ENCODE measurements around the gene GOLGA6L7. TPM values are rescaled to one million over a fixed set of nuclear protein-coding genes. Genes with fewer than 3 reads are reported as not detected.
"Not testable (repeated sequence)": the region's sequence is repeated elsewhere in the genome, so short reads cannot be mapped to it uniquely, and the experiment has no call there.

Gene GOLGA6L7
- total and polyA plus RNA-seq, 2 donors (not counting 3 experiments of a cell fraction or from before 2014, with no cell fraction given): not detected

DNA sequence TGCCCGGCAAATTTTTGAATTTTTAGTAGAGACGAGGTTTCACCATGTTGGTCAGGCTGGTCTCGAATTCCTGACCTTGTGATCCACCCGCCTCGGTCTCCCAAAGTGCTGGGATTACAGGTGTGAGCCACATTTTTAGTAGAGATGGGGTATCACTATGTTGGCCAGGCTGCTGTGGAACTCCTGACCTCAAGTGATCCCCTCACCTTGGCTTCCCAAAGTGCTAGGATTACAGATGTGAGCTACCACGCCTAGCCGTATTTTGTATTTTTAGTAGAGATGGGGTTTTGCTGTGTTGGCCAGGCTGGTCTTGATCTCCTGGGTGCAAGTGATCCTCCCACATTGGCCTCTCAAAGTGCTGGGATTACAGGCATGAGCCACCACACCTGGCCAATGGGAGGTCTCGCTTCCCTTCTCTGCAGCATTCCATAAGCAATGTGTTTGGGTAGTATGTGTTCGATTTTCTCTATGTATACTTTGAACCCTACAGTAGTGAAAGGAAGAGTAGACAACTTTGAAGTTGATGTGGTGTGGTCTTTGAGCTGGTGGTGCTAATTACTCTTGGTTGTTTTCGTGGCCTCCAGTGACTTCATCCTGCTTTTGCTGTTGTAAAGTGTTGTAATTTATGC is 13.4 kb downstream of the GOLGA6L7 start:
- not testable (repeated sequence) for BruUV-seq (replicated peaks)

GRCh38 chr15:28831897-28832587 is 16.4 kb downstream of the GOLGA6L7 start:
- CTCF ChIA-PET; POLR2A ChIA-PET; H4K20me1 ChIP-seq (replicated peaks; ENCODE audit: control insufficient read depth, extremely low read depth, insufficient read depth, low read length); H3K9me1 ChIP-seq (replicated peaks; ENCODE audit: control insufficient read depth, extremely low read depth, insufficient read depth, low read length); H3K9ac ChIP-seq (replicated peaks; ENCODE audit: extremely low read depth, insufficient read depth, low read length); BruUV-seq (replicated peaks); H3K27ac ChIP-seq (ENCODE audit: insufficient read depth, low read depth, low read length); dilution Hi-C loops (cut with MboI; ENCODE audit: extremely low pct_ligation_motif_present, low sequenced_read_pairs); H3K9me3 ChIP-seq (replicated peaks; ENCODE audit: control insufficient read depth, insufficient read depth, low read length); intact Hi-C loops (cut with micrococcal nuclease); H3K79me2 ChIP-seq (ENCODE audit: control insufficient read depth, insufficient read depth, low read length); H3K4me1 ChIP-seq (ENCODE audit: control insufficient read depth, extremely low read depth, insufficient read depth, low read length); H3K27me3 ChIP-seq (ENCODE audit: control insufficient read depth in 2 of 2, insufficient read depth in 2 of 2, low read length in 2 of 2); H3K36me3 ChIP-seq (ENCODE audit: control insufficient read depth in 2 of 2, extremely low read depth in 1 of 2, insufficient read depth in 2 of 2, low read length in 2 of 2): not testable (repeated sequence)
- H3K4me2 ChIP-seq (ENCODE audit: insufficient read depth, low read length): peak overlapping the region; percentile 5
- DNase-seq (ENCODE audit: low read depth, low spot score) (peak; percentile 78), FAIRE-seq (peak; percentile 35)
- TF ChIP-seq, protein P1, sequence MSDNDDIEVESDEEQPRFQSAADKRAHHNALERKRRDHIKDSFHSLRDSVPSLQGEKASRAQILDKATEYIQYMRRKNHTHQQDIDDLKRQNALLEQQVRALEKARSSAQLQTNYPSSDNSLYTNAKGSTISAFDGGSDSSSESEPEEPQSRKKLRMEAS (IDR thresholded peaks at IDR 0.05; ENCODE audit: insufficient read depth, insufficient read length): peak; percentile 43
- peak overlapping the region; percentile 66 for H2AFZ ChIP-seq (ENCODE audit: low read depth, low read length)
- peak overlapping the region; percentile 1 to 29 (median 7) for H3K4me3 ChIP-seq (replicated peaks in 1 of 3; ENCODE audit: insufficient read depth in 1 of 3, low read depth in 1 of 3, low read length in 3 of 3)

More for the DNA sequence above, 13.4 kb downstream of the GOLGA6L7 start:
- H3K4me3 ChIP-seq (replicated peaks in 1 of 3; ENCODE audit: insufficient read depth in 1 of 3, low read depth in 1 of 3, low read length in 3 of 3); POLR2A ChIA-PET; CTCF ChIA-PET; H3K9me3 ChIP-seq (replicated peaks; ENCODE audit: control insufficient read depth, insufficient read depth, low read length); H3K4me1 ChIP-seq (ENCODE audit: control insufficient read depth, extremely low read depth, insufficient read depth, low read length); intact Hi-C loops (cut with micrococcal nuclease); H2AFZ ChIP-seq (ENCODE audit: low read depth, low read length); DNase-seq (ENCODE audit: low read depth, low spot score); H4K20me1 ChIP-seq (replicated peaks; ENCODE audit: control insufficient read depth, extremely low read depth, insufficient read depth, low read length); FAIRE-seq; H3K27me3 ChIP-seq (ENCODE audit: control insufficient read depth in 2 of 2, insufficient read depth in 2 of 2, low read length in 2 of 2); dilution Hi-C loops (cut with MboI; ENCODE audit: extremely low pct_ligation_motif_present, low sequenced_read_pairs); H3K9ac ChIP-seq (replicated peaks; ENCODE audit: extremely low read depth, insufficient read depth, low read length); H3K4me2 ChIP-seq (ENCODE audit: insufficient read depth, low read length); H3K9me1 ChIP-seq (replicated peaks; ENCODE audit: control insufficient read depth, extremely low read depth, insufficient read depth, low read length); H3K36me3 ChIP-seq (ENCODE audit: control insufficient read depth in 2 of 2, extremely low read depth in 1 of 2, insufficient read depth in 2 of 2, low read length in 2 of 2); H3K79me2 ChIP-seq (ENCODE audit: control insufficient read depth, insufficient read depth, low read length); H3K27ac ChIP-seq (ENCODE audit: insufficient read depth, low read depth, low read length): not testable (repeated sequence)

- BruUV-seq (replicated peaks); POLR2A ChIA-PET; H3K9me1 ChIP-seq (replicated peaks; ENCODE audit: control insufficient read depth, extremely low read depth, insufficient read depth, low read length); H3K27me3 ChIP-seq (ENCODE audit: control insufficient read depth in 2 of 2, insufficient read depth in 2 of 2, low read length in 2 of 2); intact Hi-C loops (cut with micrococcal nuclease); H4K20me1 ChIP-seq (replicated peaks; ENCODE audit: control insufficient read depth, extremely low read depth, insufficient read depth, low read length); H3K4me1 ChIP-seq (ENCODE audit: control insufficient read depth, extremely low read depth, insufficient read depth, low read length); H3K4me3 ChIP-seq (replicated peaks in 1 of 3; ENCODE audit: insufficient read depth in 1 of 3, low read depth in 1 of 3, low read length in 3 of 3); H3K9ac ChIP-seq (replicated peaks; ENCODE audit: extremely low read depth, insufficient read depth, low read length); dilution Hi-C loops (cut with MboI; ENCODE audit: extremely low pct_ligation_motif_present, low sequenced_read_pairs); H3K27ac ChIP-seq (ENCODE audit: insufficient read depth, low read depth, low read length); H2AFZ ChIP-seq (ENCODE audit: low read depth, low read length); H3K9me3 ChIP-seq (replicated peaks; ENCODE audit: control insufficient read depth, insufficient read depth, low read length); H3K4me2 ChIP-seq (ENCODE audit: insufficient read depth, low read length); FAIRE-seq; CTCF ChIA-PET; DNase-seq (ENCODE audit: low read depth, low spot score); H3K79me2 ChIP-seq (ENCODE audit: control insufficient read depth, insufficient read depth, low read length); H3K36me3 ChIP-seq (ENCODE audit: control insufficient read depth in 2 of 2, extremely low read depth in 1 of 2, insufficient read depth in 2 of 2, low read length in 2 of 2): not testable (repeated sequence)
These were observed 27.0 kb downstream of the GOLGA6L7 start for GRCh38 chr15:28821420-28821819.

- H3K79me2 ChIP-seq (ENCODE audit: control insufficient read depth, insufficient read depth, low read length); dilution Hi-C loops (cut with MboI; ENCODE audit: extremely low pct_ligation_motif_present, low sequenced_read_pairs); H3K9ac ChIP-seq (replicated peaks; ENCODE audit: extremely low read depth, insufficient read depth, low read length); H3K36me3 ChIP-seq (ENCODE audit: control insufficient read depth in 2 of 2, extremely low read depth in 1 of 2, insufficient read depth in 2 of 2, low read length in 2 of 2); H3K9me3 ChIP-seq (replicated peaks; ENCODE audit: control insufficient read depth, insufficient read depth, low read length); H2AFZ ChIP-seq (ENCODE audit: low read depth, low read length); H3K9me1 ChIP-seq (replicated peaks; ENCODE audit: control insufficient read depth, extremely low read depth, insufficient read depth, low read length); intact Hi-C loops (cut with micrococcal nuclease); CTCF ChIA-PET; H3K4me3 ChIP-seq (replicated peaks in 1 of 3; ENCODE audit: insufficient read depth in 1 of 3, low read depth in 1 of 3, low read length in 3 of 3); H3K27me3 ChIP-seq (ENCODE audit: control insufficient read depth in 2 of 2, insufficient read depth in 2 of 2, low read length in 2 of 2); POLR2A ChIA-PET; H3K4me1 ChIP-seq (ENCODE audit: control insufficient read depth, extremely low read depth, insufficient read depth, low read length); H4K20me1 ChIP-seq (replicated peaks; ENCODE audit: control insufficient read depth, extremely low read depth, insufficient read depth, low read length): not testable (repeated sequence)
- Histone ChIP-seq H3K4me2 (ENCODE audit: insufficient read depth, low read length) (peak overlapping the region; percentile 62), H3K27ac (ENCODE audit: insufficient read depth, low read depth, low read length) (peak overlapping the region; percentile 79)
- BruUV-seq (replicated peaks): TSS peak; percentile 89
- FAIRE-seq: peak; percentile 33
- peak; percentile 30 for DNase-seq (ENCODE audit: low read depth, low spot score)
These were observed 28.5 kb downstream of the GOLGA6L7 start for GRCh38 chr15:28819930-28820295.
